Loucy (cell line): ENCODE data around the gene SFXN5.

Experiments used
- EZH2phosphoT487 ChIP-seq: fragments of 200-600 bp; IDR thresholded peaks from 2 replicates; pipeline ENCODE4 v1.6.1; 2018; ENCODE audit warnings: antibody characterized with exemption, mild to moderate bottlenecking, moderate library complexity, borderline replicate concordance
- TF ChIP-seq, protein P1 (sequence below): fragments of 200-600 bp; sonication (generic); conservative IDR thresholded peaks from 2 replicates; pipeline ENCODE4 v1.5.1; 2014; ENCODE audit warnings: mild to moderate bottlenecking, antibody characterized with exemption, low read length

DNA sequence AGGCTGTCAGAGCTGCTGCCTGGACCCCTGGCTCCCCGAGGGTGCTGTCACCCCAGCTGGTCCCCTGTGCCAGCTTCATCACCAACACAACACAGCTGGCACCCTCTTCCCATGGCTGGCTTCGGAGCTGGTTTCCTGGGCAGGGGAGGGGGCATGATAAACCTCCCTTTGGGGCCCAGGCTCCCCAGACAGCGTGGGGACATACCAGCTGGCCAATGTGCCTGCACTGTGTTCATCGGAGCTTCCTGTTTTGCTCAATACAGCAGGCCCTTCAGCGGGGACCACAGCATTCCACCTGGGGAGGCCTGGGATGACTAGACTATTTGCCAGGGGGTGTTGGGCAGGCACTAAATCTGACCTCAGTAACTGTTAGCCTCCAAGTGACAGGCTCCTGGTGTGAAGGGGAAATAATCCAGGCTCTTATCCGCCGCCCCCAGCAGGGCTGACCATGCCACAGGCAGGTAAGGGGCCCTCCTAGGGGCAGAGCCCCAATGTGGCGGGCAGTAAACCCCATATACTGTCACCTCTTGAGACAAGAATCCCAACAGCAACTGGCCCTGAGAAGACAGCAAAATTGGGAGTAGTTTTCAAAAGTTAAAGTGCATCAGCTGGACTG lies 109.6 kb downstream of the SFXN5 start:
- TF ChIP-seq, protein P1, sequence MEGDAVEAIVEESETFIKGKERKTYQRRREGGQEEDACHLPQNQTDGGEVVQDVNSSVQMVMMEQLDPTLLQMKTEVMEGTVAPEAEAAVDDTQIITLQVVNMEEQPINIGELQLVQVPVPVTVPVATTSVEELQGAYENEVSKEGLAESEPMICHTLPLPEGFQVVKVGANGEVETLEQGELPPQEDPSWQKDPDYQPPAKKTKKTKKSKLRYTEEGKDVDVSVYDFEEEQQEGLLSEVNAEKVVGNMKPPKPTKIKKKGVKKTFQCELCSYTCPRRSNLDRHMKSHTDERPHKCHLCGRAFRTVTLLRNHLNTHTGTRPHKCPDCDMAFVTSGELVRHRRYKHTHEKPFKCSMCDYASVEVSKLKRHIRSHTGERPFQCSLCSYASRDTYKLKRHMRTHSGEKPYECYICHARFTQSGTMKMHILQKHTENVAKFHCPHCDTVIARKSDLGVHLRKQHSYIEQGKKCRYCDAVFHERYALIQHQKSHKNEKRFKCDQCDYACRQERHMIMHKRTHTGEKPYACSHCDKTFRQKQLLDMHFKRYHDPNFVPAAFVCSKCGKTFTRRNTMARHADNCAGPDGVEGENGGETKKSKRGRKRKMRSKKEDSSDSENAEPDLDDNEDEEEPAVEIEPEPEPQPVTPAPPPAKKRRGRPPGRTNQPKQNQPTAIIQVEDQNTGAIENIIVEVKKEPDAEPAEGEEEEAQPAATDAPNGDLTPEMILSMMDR = no peak
- no peak for TF ChIP-seq EZH2phosphoT487
